K562 (cell line): ENCODE results near the gene CCND3. TPM values are rescaled to one million over a fixed set of nuclear protein-coding genes. Genes with fewer than 3 reads are reported as not detected.

Experiments
- ARID2 ChIP-seq: fragments of 450-650 bp; IDR thresholded peaks from 2 replicates; pipeline ENCODE4 v1.6.1; 2017; ENCODE audit warnings: antibody characterized with exemption, mild to moderate bottlenecking
- CHD1 ChIP-seq: fragments of 200-600 bp; sonication (generic); IDR thresholded peaks from one replicate; pipeline ENCODE4 v1.6.1; 2012; ENCODE audit warnings: mild to moderate bottlenecking, moderate library complexity, low read length, inconsistent platforms
- CHD2 ChIP-seq: IDR thresholded peaks from 2 replicates; pipeline ENCODE4 v1.6.1; 2011; ENCODE audit warnings: low read depth, low read length
- DIDO1 ChIP-seq: fragments of 450-650 bp; IDR thresholded peaks from 2 replicates; pipeline ENCODE4 v1.6.1; 2016; ENCODE audit warnings: low read depth, missing biosample characterization, missing genetic modification characterization
- ETV1 ChIP-seq: fragments of 450-650 bp; conservative IDR thresholded peaks from 2 replicates; pipeline ENCODE4 v1.6.1; 2016; ENCODE audit warnings: missing genetic modification characterization, control low read depth, low read depth, missing compliant biosample characterization
- ETV5 ChIP-seq: sonication (generic); formaldehyde crosslinking; IDR thresholded peaks from 2 replicates; pipeline ENCODE4 v1.4.0; 2020; ENCODE audit warnings: low read depth, mild to moderate bottlenecking, missing genetic modification reagents
- FOXA1 ChIP-seq: fragments of 450-650 bp; IDR thresholded peaks from 2 replicates; pipeline ENCODE4 v1.6.1; 2016; ENCODE audit warnings: mild to moderate bottlenecking, borderline replicate concordance
- GATAD2B ChIP-seq: fragments of 450-650 bp; IDR thresholded peaks from 2 replicates; pipeline ENCODE4 v1.6.1; 2017; ENCODE audit warnings: mild to moderate bottlenecking, borderline replicate concordance
- HSF4 ChIP-seq: fragments of 250-450 bp; sonication (Bioruptor Pico); IDR thresholded peaks from 2 replicates; pipeline ENCODE4 v2.1.2; 2022; ENCODE audit warnings: mild to moderate bottlenecking, moderate library complexity, borderline replicate concordance
- KDM1A ChIP-seq, 2 experiments: fragments of 450-650 bp; IDR thresholded peaks; 2 replicates each; pipeline ENCODE4 v1.6.1; 2016; ENCODE audit warnings: mild to moderate bottlenecking in 2 of 2
- MTF1 ChIP-seq: fragments of 250-450 bp; sonication (Bioruptor Pico); IDR thresholded peaks from 2 replicates; pipeline ENCODE4 v1.9.0; 2021; ENCODE audit warnings: moderate library complexity, mild to moderate bottlenecking, inconsistent platforms, borderline replicate concordance
- NFYB ChIP-seq: IDR thresholded peaks from 2 replicates; pipeline ENCODE4 v1.6.1; 2011; ENCODE audit warnings: mild to moderate bottlenecking, moderate library complexity; ENCODE audit not compliant: insufficient read length; ENCODE audit errors: extremely low read depth
- NR1H2 ChIP-seq: sonication (generic); formaldehyde crosslinking; IDR thresholded peaks from 2 replicates; pipeline ENCODE4 v1.4.0; 2020; ENCODE audit warnings: mild to moderate bottlenecking, missing genetic modification reagents
- PHF21A ChIP-seq: fragments of 450-650 bp; IDR thresholded peaks from 2 replicates; pipeline ENCODE4 v1.6.1; 2017; ENCODE audit warnings: low read depth, borderline replicate concordance
- POLR2G ChIP-seq: fragments of 200-400 bp; formaldehyde crosslinking; IDR thresholded peaks from 2 replicates; pipeline ENCODE4 v1.6.1; 2017; ENCODE audit warnings: low read depth, mild to moderate bottlenecking, antibody characterized with exemption, low read length, moderate library complexity
- RCOR1 ChIP-seq, 2 experiments: IDR thresholded peaks; 2 replicates each; pipeline ENCODE4 v1.6.1; 2012; ENCODE audit warnings: low read depth in 2 of 2, low read length in 2 of 2, borderline replicate concordance in 1 of 2, improper control_type of control experiment in 1 of 2
- TAF1 ChIP-seq: IDR thresholded peaks from 2 replicates; pipeline ENCODE4 v1.6.1; 2011; ENCODE audit warnings: mild to moderate bottlenecking, low read length, moderate library complexity; ENCODE audit not compliant: insufficient read depth, control insufficient read depth, severe bottlenecking; ENCODE audit errors: extremely low read depth
- TCF3 ChIP-seq: sonication (generic); formaldehyde crosslinking; IDR thresholded peaks from 2 replicates; pipeline ENCODE4 v1.4.0; 2020; ENCODE audit warnings: mild to moderate bottlenecking, missing genetic modification reagents
- TFAP4 ChIP-seq: sonication (generic); formaldehyde crosslinking; IDR thresholded peaks from 2 replicates; pipeline ENCODE4 v1.8.0; 2022; ENCODE audit warnings: missing genetic modification reagents, mild to moderate bottlenecking, moderate library complexity, borderline replicate concordance
- ZFX ChIP-seq: sonication (generic); formaldehyde crosslinking; IDR thresholded peaks from 2 replicates; pipeline ENCODE4 v1.8.0; 2022; ENCODE audit warnings: mild to moderate bottlenecking, missing genetic modification reagents, moderate library complexity
- ZNF655 ChIP-seq: fragments of 250-450 bp; sonication (Bioruptor Pico); IDR thresholded peaks from 2 replicates; pipeline ENCODE4 v1.5.0; 2021
- polyA plus RNA-seq, 8 experiments: library from polyadenylated mRNA; depleted of rRNA in 4 of 8; stranded (reverse) in 5 of 8; unstranded in 3 of 8; fragments of >200 nt; fragmentation: Nextera tagmentation in 2 of 8; fragmentation: Illumina TruSeq in 1 of 8; extraction: Ambion mirVana in 2 of 8; extraction: Trizol in 1 of 8; gene quantifications; 2 replicates each; pipeline versions ENCODE4 v1.2.1 to v1.2.3, GENCODE V29; 2011 to 2014; ENCODE audit warnings: inconsistent platforms in 1 of 8, missing spikeins in 1 of 8
- total RNA-seq, 7 experiments: library from RNA; depleted of rRNA in 6 of 7; stranded (reverse); fragments of >200 nt in 6 of 7; fragmentation: Illumina TruSeq in 2 of 7; extraction: Trizol in 2 of 7; gene quantifications; 2 replicates each; pipeline versions ENCODE4 v1.2.1 to v1.2.3, GENCODE V29; 2011 to 2021; ENCODE audit warnings: low replicate concordance in 1 of 7
- TF ChIP-seq, protein P1 (sequence below): fragments of 450-650 bp; IDR thresholded peaks from 2 replicates; pipeline ENCODE4 v1.6.1; 2016
- TF ChIP-seq, protein P2 (sequence below): conservative IDR thresholded peaks from 2 replicates; pipeline ENCODE4 v1.6.1; 2011; ENCODE audit warnings: low read depth, mild to moderate bottlenecking, low read length; ENCODE audit not compliant: control insufficient read depth

The CCND3 gene
- total and polyA plus RNA-seq, 9 of the 15 experiments (the other 6 are each of a cell fraction or from before 2014, with no cell fraction given): 21.5 to 204 (median 97.4) TPM

GRCh38 chr6:41941280-41942066 lies at the start of gene CCND3 (continued):
- TF ChIP-seq, protein P1, sequence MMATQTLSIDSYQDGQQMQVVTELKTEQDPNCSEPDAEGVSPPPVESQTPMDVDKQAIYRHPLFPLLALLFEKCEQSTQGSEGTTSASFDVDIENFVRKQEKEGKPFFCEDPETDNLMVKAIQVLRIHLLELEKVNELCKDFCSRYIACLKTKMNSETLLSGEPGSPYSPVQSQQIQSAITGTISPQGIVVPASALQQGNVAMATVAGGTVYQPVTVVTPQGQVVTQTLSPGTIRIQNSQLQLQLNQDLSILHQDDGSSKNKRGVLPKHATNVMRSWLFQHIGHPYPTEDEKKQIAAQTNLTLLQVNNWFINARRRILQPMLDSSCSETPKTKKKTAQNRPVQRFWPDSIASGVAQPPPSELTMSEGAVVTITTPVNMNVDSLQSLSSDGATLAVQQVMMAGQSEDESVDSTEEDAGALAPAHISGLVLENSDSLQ: peak; percentile 11; the same call in 1 of the 2 replicates
- no peak for TF ChIP-seq ARID2
- TF ChIP-seq CHD1: peak; percentile 98
- TF ChIP-seq ZFX (CRISPR knock-in tag): peak; percentile 65; the same call in 1 of the 2 replicates
- TF ChIP-seq, protein P2, sequence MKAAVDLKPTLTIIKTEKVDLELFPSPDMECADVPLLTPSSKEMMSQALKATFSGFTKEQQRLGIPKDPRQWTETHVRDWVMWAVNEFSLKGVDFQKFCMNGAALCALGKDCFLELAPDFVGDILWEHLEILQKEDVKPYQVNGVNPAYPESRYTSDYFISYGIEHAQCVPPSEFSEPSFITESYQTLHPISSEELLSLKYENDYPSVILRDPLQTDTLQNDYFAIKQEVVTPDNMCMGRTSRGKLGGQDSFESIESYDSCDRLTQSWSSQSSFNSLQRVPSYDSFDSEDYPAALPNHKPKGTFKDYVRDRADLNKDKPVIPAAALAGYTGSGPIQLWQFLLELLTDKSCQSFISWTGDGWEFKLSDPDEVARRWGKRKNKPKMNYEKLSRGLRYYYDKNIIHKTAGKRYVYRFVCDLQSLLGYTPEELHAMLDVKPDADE: peak; percentile 92
- TF ChIP-seq TAF1: peak; percentile 62
- TF ChIP-seq ETV1 (tag): 0 out of 2 replicates have a peak, but pooled peaks have one; percentile 33
- no peak for TF ChIP-seq HSF4
- no peak for TF ChIP-seq ZNF655 (CRISPR knock-in tag)
- TF ChIP-seq NR1H2 (CRISPR knock-in tag): peak; percentile 70
- TF ChIP-seq NFYB: peak; percentile 28
- TF ChIP-seq GATAD2B: peak; percentile 82; the same call in 1 of the 2 replicates
- peak; percentile 9 for TF ChIP-seq TCF3
- TF ChIP-seq KDM1A (IDR thresholded peaks at IDR 0.05): peak in 1 of 2 experiments; percentile 42; a peak in 1 of 4 replicates
- TF ChIP-seq TFAP4: peak; percentile 35
- TF ChIP-seq ETV5: peak; percentile 43
- TF ChIP-seq DIDO1 (tag): no peak
- TF ChIP-seq CHD2: 0 out of 2 replicates have a peak, but pooled peaks have one; percentile 18
- TF ChIP-seq MTF1 (CRISPR knock-in tag): no peak
- no peak for TF ChIP-seq FOXA1
- TF ChIP-seq PHF21A: 0 out of 2 replicates have a peak, but pooled peaks have one; percentile 18
- TF ChIP-seq POLR2G: peak; percentile 75
- peak in 1 of 2 experiments; percentile 20; a peak in 1 of 4 replicates for TF ChIP-seq RCOR1 (IDR thresholded peaks at IDR 0.05; ENCODE audit: borderline replicate concordance in 1 of 2, low read depth in 2 of 2, low read length in 2 of 2)
